Epithelial cell of esophagus (primary cell): ENCODE results near the gene RASSF1.

Experiments used
- DNase-seq: peaks from one replicate; pipeline ENCODE4 v3.0.0; 2010; ENCODE audit warnings: low read depth
- H3K4me3 ChIP-seq: 2 replicates; pipeline ENCODE4 v1.5.1; 2011; ENCODE audit warnings: mild to moderate bottlenecking, low read length, control low read depth
- TF ChIP-seq, protein P1 (sequence below): IDR thresholded peaks from 2 replicates; pipeline ENCODE4 v1.5.1; 2011; ENCODE audit warnings: low read depth, mild to moderate bottlenecking, low read length, control low read depth, inconsistent platforms; ENCODE audit not compliant: insufficient read depth; ENCODE audit errors: missing control alignments

The RASSF1 gene

GRCh38 chr3:50295553-50296431 lies 44.8 kb downstream of the RASSF1 start:
- TF ChIP-seq, protein P1, sequence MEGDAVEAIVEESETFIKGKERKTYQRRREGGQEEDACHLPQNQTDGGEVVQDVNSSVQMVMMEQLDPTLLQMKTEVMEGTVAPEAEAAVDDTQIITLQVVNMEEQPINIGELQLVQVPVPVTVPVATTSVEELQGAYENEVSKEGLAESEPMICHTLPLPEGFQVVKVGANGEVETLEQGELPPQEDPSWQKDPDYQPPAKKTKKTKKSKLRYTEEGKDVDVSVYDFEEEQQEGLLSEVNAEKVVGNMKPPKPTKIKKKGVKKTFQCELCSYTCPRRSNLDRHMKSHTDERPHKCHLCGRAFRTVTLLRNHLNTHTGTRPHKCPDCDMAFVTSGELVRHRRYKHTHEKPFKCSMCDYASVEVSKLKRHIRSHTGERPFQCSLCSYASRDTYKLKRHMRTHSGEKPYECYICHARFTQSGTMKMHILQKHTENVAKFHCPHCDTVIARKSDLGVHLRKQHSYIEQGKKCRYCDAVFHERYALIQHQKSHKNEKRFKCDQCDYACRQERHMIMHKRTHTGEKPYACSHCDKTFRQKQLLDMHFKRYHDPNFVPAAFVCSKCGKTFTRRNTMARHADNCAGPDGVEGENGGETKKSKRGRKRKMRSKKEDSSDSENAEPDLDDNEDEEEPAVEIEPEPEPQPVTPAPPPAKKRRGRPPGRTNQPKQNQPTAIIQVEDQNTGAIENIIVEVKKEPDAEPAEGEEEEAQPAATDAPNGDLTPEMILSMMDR: no peak
- H3K4me3 ChIP-seq: no peak overlapping the region
- DNase-seq: no peak

GRCh38 chr3:50294492-50295403 lies 45.9 kb downstream of the RASSF1 start:
- H3K4me3 ChIP-seq: no peak overlapping the region
- DNase-seq: no peak
- TF ChIP-seq, protein P1: no peak

DNA sequence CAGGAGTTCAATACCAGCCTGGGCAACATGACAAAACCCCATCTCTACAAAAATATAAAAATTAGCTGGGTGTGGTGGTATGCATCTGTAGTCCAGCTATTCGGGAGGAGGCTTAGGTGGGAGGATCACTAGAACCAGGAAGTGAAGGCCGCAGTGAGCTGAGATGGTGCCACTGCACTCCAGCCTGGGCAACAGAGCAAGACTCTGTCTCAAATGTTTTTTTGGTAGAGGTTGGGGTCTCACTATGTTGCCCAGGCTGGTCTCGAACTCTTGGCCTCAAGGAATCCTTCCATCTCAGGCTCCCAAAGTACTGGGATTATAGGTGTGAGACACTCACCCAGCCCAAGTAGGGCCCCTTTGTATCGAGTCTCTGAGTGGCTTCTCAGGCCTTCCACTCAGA lies 46.5 kb downstream of the RASSF1 start:
- TF ChIP-seq, protein P1: no peak
- DNase-seq: no peak
- no peak overlapping the region for H3K4me3 ChIP-seq

DNA sequence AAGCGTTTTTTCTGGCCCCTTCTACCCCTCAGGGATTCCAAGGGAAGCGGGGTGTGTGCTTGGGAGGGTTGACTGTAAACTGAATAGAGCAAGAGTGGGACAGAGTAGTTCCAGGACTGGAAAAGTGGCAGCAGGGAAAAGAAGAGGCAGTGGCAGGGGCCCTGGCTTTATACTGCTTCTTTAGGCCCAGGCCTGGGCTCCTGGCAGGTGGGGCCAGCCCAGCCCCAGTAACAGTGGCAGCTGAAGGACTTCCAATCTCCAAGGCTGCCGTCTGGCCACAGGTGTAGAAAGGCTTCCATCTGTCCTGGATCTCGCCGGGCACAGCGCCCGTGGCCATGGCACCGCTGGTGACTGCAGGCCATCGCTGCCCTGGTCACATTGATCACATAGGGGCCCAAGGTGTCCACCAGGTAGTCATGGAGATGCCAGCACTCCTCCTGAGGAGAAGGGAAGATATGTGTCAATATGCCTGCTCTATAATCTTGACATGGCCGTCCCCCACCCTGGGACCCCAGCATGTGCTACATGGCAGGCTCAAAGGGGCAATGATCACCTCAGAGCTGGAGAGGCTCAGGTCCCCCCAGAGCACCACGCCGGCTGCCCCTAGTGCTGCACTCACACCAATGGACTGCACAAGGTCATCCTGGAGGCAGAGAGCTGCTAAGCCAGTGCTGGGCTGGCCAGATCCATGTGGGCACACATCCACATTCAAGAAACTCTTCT lies 47.4 kb downstream of the RASSF1 start:
- TF ChIP-seq, protein P1: no peak
- H3K4me3 ChIP-seq: peak overlapping the region; percentile 96
- DNase-seq: no peak

GRCh38 chr3:50292159-50293078 lies 48.2 kb downstream of the RASSF1 start, which contains the start of gene IFRD2:
Gene IFRD2 (minus strand): TSS chr3:50292429. CDS start chr3:50292274, 155 bp downstream.
- DNase-seq: peak; percentile 99
- peak within 1 kb of the TSS; percentile 96 for H3K4me3 ChIP-seq
- TF ChIP-seq, protein P1: no peak
